Hindlimb muscle (tissue), 1 donor: ENCODE measurements around the gene HDHD3. TPM values are rescaled to one million over a fixed set of nuclear protein-coding genes. Genes with fewer than 3 reads are reported as not detected.

ENCODE experiments used
- DNase-seq: peaks from one replicate; pipeline ENCODE4 v3.0.0-alpha.2; 2013
- polyA plus RNA-seq: library from polyadenylated mRNA; unstranded; fragments of 120-200 nt; gene quantifications from one replicate; pipeline ENCODE4 v1.2.1, GENCODE V29; 2013; ENCODE audit not compliant: insufficient read length

HDHD3 gene
- polyA plus RNA-seq, 1 donor: 4.9 TPM

GRCh38 chr9:113361304-113362018, 15.3 kb downstream of the HDHD3 start:
- DNase-seq: no peak

GRCh38 chr9:113360242-113360842, 16.4 kb downstream of the HDHD3 start:
- no peak for DNase-seq

- no peak for DNase-seq
Observed at GRCh38 chr9:113359385-113359784, 17.4 kb downstream of the HDHD3 start.

GRCh38 chr9:113356686-113357292, 20.0 kb downstream of the HDHD3 start:
- DNase-seq: no peak

- DNase-seq: no peak
Observed at GRCh38 chr9:113355040-113355596, 21.7 kb downstream of the HDHD3 start.

GRCh38 chr9:113352411-113352810, 24.4 kb downstream of the HDHD3 start:
- no peak for DNase-seq

GRCh38 chr9:113352006-113352405, 24.8 kb downstream of the HDHD3 start:
- DNase-seq: no peak

- no peak for DNase-seq
Observed at GRCh38 chr9:113350937-113351336, 25.8 kb downstream of the HDHD3 start.

GRCh38 chr9:113350107-113350661, 26.6 kb downstream of the HDHD3 start:
- no peak for DNase-seq

- DNase-seq: no peak
Observed at GRCh38 chr9:113349445-113350094, 27.2 kb downstream of the HDHD3 start, which contains the start of gene BSPRY. BSPRY (plus strand) TSS chr9:113349541; CDS start chr9:113349580, 39 bp downstream.

GRCh38 chr9:113349066-113349444, 27.7 kb downstream of the HDHD3 start:
- no peak for DNase-seq

GRCh38 chr9:113348437-113348836, 28.3 kb downstream of the HDHD3 start:
- no peak for DNase-seq

- DNase-seq: no peak
Observed at GRCh38 chr9:113345671-113346070, 31.1 kb downstream of the HDHD3 start.

- no peak for DNase-seq
Observed at GRCh38 chr9:113345190-113345589, 31.6 kb downstream of the HDHD3 start.

GRCh38 chr9:113343732-113344231, 33.0 kb downstream of the HDHD3 start:
- peak; percentile 25 for DNase-seq

GRCh38 chr9:113341712-113342410, 34.9 kb downstream of the HDHD3 start:
- no peak for DNase-seq

GRCh38 chr9:113340011-113340699, 36.6 kb downstream of the HDHD3 start, which contains the start of gene WDR31:
WDR31 (minus strand) TSS chr9:113340275; CDS start chr9:113332022, 8,253 bp downstream.
- peak; percentile 92 for DNase-seq

- no peak for DNase-seq
Observed at GRCh38 chr9:113337714-113338113, 39.1 kb downstream of the HDHD3 start.

- DNase-seq: no peak
Observed at GRCh38 chr9:113331780-113332179, 45.0 kb downstream of the HDHD3 start.

- no peak for DNase-seq
Observed at GRCh38 chr9:113328045-113328782, 48.6 kb downstream of the HDHD3 start.
